B cell (primary cell): ENCODE data around the gene RBM33. TPM values are rescaled to one million over a fixed set of nuclear protein-coding genes. Genes with fewer than 3 reads are reported as not detected.

Experiments used
- ATAC-seq: fragments of 200-7000 bp; cut with Tn5 transposase; one replicate; pipeline ENCODE4 v1.10.0; 2021; ENCODE audit warnings: low read depth, mild to moderate bottlenecking, moderate number of reproducible peaks, moderate library complexity
- CTCF ChIA-PET: fragments of 350-600 bp; sonication (Branson Sonifier 250); formaldehyde crosslinking; loops from one replicate; lab custom pipeline; 2021; ENCODE audit warnings: antibody characterized with exemption, inconsistent platforms; lab: Charles Lee
- POLR2A ChIA-PET: fragments of 350-600 bp; sonication (Branson Sonifier 250); formaldehyde crosslinking; loops from one replicate; lab custom pipeline; 2021; ENCODE audit warnings: antibody characterized with exemption; lab: Charles Lee
- DNase-seq: peaks from one replicate; pipeline ENCODE4 v3.0.0; 2013
- H2AFZ ChIP-seq: 2 replicates; pipeline ENCODE4 v1.6.1; 2012; ENCODE audit warnings: mild to moderate bottlenecking, low read depth, low read length; ENCODE audit not compliant: insufficient read depth, poor library complexity, severe bottlenecking
- H3K27ac ChIP-seq, 2 donors: 1 replicate in 1 of 2; 2 replicates in 1 of 2; pipeline ENCODE4 v1.5.1; 2012 to 2013; ENCODE audit warnings: low read length in 2 of 2, mild to moderate bottlenecking in 2 of 2, moderate library complexity in 1 of 2
- H3K27me3 ChIP-seq, 4 experiments: fragments of 200-600 bp in 1 of 4; sonication (generic) in 1 of 4; replicated peaks in 1 of 4; 1 replicate in 2 of 4; 2 replicates in 2 of 4; pipeline versions ENCODE4 v1.6.1 to v1.7.0; 2013 to 2016; ENCODE audit warnings: low read length in 3 of 4, mild to moderate bottlenecking in 2 of 4, mixed read lengths in 1 of 4, moderate library complexity in 1 of 4; ENCODE audit not compliant: insufficient read depth in 4 of 4, control insufficient read depth in 3 of 4; ENCODE audit errors: control extremely low read depth in 1 of 4
- H3K36me3 ChIP-seq, 2 experiments: replicated peaks in 1 of 2; 1 replicate in 1 of 2; 2 replicates in 1 of 2; pipeline versions ENCODE4 v1.6.1 to v1.7.1; 2013; ENCODE audit warnings: low read length in 1 of 2; ENCODE audit not compliant: insufficient read depth in 2 of 2, control insufficient read depth in 1 of 2; ENCODE audit errors: control extremely low read depth in 1 of 2, extremely low read depth in 1 of 2
- H3K4me1 ChIP-seq, 2 donors: fragments of 200-600 bp in 1 of 2; sonication (generic) in 1 of 2; 1 replicate in 1 of 2; 2 replicates in 1 of 2; pipeline versions ENCODE4 v1.5.1 to v1.6.1; 2013 to 2017; ENCODE audit warnings: low read length in 2 of 2; ENCODE audit not compliant: control insufficient read depth in 2 of 2, insufficient read depth in 2 of 2
- H3K4me2 ChIP-seq: replicated peaks from 2 replicates; pipeline ENCODE3; 2012; ENCODE audit warnings: mild to moderate bottlenecking, low read depth, low read length; ENCODE audit not compliant: poor library complexity, severe bottlenecking
- H3K4me3 ChIP-seq, 5 experiments: fragments of 200-600 bp in 1 of 5; sonication (generic) in 1 of 5; 1 replicate in 3 of 5; 2 replicates in 2 of 5; pipeline versions ENCODE4 v1.5.1 to v1.7.0; 2011 to 2016; ENCODE audit warnings: low read length in 4 of 5, mild to moderate bottlenecking in 4 of 5, low read depth in 2 of 5, control low read depth in 1 of 5, moderate library complexity in 1 of 5; ENCODE audit not compliant: insufficient read depth in 1 of 5; ENCODE audit errors: control extremely low read depth in 1 of 5, extremely low read depth in 1 of 5
- H3K79me2 ChIP-seq: fragments of 200-600 bp; sonication (generic); one replicate; pipeline ENCODE4 v1.6.0; 2016; ENCODE audit warnings: low read length; ENCODE audit not compliant: control insufficient read depth, insufficient read depth
- H3K9ac ChIP-seq: fragments of 200-600 bp; sonication (generic); 2 replicates; pipeline ENCODE4 v1.6.1; 2017; ENCODE audit warnings: mild to moderate bottlenecking, low read length, moderate library complexity
- H3K9me3 ChIP-seq, 3 donors: one replicate each; pipeline versions ENCODE4 v1.6.1 to v1.7.1; 2013; ENCODE audit warnings: low read length in 2 of 3; ENCODE audit not compliant: control insufficient read depth in 2 of 3, insufficient read depth in 1 of 3; ENCODE audit errors: control extremely low read depth in 1 of 3
- H4K20me1 ChIP-seq: 2 replicates; pipeline ENCODE4 v1.6.0; 2012; ENCODE audit warnings: mild to moderate bottlenecking, low read length; ENCODE audit not compliant: insufficient read depth, control insufficient read depth, poor library complexity, severe bottlenecking
- H3K27ac Mint-ChIP-seq: one replicate; pipeline ENCODE4 v1.8.0; 2021; ENCODE audit warnings: mixed read lengths
- H3K27me3 Mint-ChIP-seq: one replicate; pipeline ENCODE4 v1.8.0; 2021; ENCODE audit warnings: mixed read lengths
- H3K4me1 Mint-ChIP-seq: one replicate; pipeline ENCODE4 v1.8.0; 2021; ENCODE audit warnings: mixed read lengths
- H3K4me3 Mint-ChIP-seq: one replicate; pipeline ENCODE4 v1.8.0; 2021; ENCODE audit warnings: mixed read lengths
- H3K9me3 Mint-ChIP-seq: one replicate; pipeline ENCODE4 v1.8.0; 2022; ENCODE audit warnings: mixed read lengths; ENCODE audit not compliant: insufficient read depth
- EZH2 ChIP-seq: IDR thresholded peaks from 2 replicates; pipeline ENCODE4 v1.6.1; 2012; ENCODE audit warnings: borderline replicate concordance, low read depth, mild to moderate bottlenecking, moderate library complexity, low read length; ENCODE audit not compliant: insufficient read depth, poor library complexity, severe bottlenecking
- WGBS: methylation state at CpG from one replicate; pipeline ENCODE4 v1.1.5; 2013; ENCODE audit warnings: missing lambda C conversion rate; ENCODE audit not compliant: insufficient coverage; 5-methylcytosine and 5-hydroxymethylcytosine counted together
- intact Hi-C: fragments of 100-400 bp; cut with micrococcal nuclease; formaldehyde crosslinking; loops from one replicate; pipeline ENCODE4 v1.10.0; 2022
- polyA plus RNA-seq: library from polyadenylated mRNA; depleted of rRNA; stranded (reverse); fragments of >200 nt; gene quantifications from 2 replicates; pipeline ENCODE4 v1.2.3, GENCODE V29; 2012
- total RNA-seq, 2 donors: library from RNA; stranded (reverse); fragments of 120-200 nt in 1 of 2; gene quantifications; 1 replicate in 1 of 2; 2 replicates in 1 of 2; pipeline versions ENCODE4 v1.2.3 to v1.2.4, GENCODE V29; 2013 to 2022
- TF ChIP-seq, protein P1 (sequence below): fragments of 200-600 bp; IDR thresholded peaks from one replicate; pipeline ENCODE4 v1.8.0; 2022; ENCODE audit warnings: antibody characterized with exemption, mild to moderate bottlenecking

Gene RBM33
- total and polyA plus RNA-seq, 2 donors (not counting 1 experiment from before 2014, with no cell fraction given), result 33.5 to 189 TPM

DNA sequence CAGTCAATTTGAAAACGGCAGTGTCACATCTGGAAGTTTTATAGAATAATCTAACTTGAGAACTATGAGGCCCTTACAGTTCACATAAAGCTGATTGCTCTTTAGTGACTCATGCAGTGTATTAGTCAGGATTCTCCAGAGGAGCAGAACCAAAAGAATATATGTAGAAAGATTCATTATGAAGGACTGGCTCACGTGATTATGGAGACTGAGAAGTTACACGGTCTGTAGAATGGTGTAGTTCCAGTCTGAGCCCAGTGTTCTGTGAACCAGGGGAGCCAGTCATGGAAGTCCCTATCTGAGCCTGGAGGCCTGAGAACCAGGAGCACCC is 21.5 kb downstream of the RBM33 start:
- Histone ChIP-seq H3K4me2 (no peak overlapping the region), H2AFZ (no peak overlapping the region), H3K9ac (no peak overlapping the region), H3K27me3 (no peaks in the 10 kb centered on the region), H3K79me2 (peaks cover 100% of the 10 kb centered on the region), H3K4me3 (no peak overlapping the region), H3K9me3 (no peaks in the 10 kb centered on the region), H3K36me3 (peaks cover 14 to 23% of the 10 kb centered on the region in 2 experiments), H3K27ac (no peak overlapping the region), H4K20me1 (peaks cover 98% of the 10 kb centered on the region), H3K4me1 (peaks cover 10 to 11% of the 10 kb centered on the region in 2 donors)
- intact Hi-C loops, result no loop called here
- CTCF ChIA-PET, result no interaction called here
- H3K27ac Mint-ChIP-seq, result no peak overlapping the region
- ATAC-seq (no peak), DNase-seq (no peak)
- H3K4me1 Mint-ChIP-seq, result peaks cover 62% of the 10 kb centered on the region
- no peaks in the 10 kb centered on the region for H3K9me3 Mint-ChIP-seq
- H3K4me3 Mint-ChIP-seq, result no peak overlapping the region
- TF ChIP-seq EZH2, result no peak
- TF ChIP-seq, protein P1, sequence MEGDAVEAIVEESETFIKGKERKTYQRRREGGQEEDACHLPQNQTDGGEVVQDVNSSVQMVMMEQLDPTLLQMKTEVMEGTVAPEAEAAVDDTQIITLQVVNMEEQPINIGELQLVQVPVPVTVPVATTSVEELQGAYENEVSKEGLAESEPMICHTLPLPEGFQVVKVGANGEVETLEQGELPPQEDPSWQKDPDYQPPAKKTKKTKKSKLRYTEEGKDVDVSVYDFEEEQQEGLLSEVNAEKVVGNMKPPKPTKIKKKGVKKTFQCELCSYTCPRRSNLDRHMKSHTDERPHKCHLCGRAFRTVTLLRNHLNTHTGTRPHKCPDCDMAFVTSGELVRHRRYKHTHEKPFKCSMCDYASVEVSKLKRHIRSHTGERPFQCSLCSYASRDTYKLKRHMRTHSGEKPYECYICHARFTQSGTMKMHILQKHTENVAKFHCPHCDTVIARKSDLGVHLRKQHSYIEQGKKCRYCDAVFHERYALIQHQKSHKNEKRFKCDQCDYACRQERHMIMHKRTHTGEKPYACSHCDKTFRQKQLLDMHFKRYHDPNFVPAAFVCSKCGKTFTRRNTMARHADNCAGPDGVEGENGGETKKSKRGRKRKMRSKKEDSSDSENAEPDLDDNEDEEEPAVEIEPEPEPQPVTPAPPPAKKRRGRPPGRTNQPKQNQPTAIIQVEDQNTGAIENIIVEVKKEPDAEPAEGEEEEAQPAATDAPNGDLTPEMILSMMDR, result no peak
- no peaks in the 10 kb centered on the region for H3K27me3 Mint-ChIP-seq
- POLR2A ChIA-PET, result no interaction called here
- 93% methylated on average over 2 of the region's 3 CpGs for WGBS

DNA sequence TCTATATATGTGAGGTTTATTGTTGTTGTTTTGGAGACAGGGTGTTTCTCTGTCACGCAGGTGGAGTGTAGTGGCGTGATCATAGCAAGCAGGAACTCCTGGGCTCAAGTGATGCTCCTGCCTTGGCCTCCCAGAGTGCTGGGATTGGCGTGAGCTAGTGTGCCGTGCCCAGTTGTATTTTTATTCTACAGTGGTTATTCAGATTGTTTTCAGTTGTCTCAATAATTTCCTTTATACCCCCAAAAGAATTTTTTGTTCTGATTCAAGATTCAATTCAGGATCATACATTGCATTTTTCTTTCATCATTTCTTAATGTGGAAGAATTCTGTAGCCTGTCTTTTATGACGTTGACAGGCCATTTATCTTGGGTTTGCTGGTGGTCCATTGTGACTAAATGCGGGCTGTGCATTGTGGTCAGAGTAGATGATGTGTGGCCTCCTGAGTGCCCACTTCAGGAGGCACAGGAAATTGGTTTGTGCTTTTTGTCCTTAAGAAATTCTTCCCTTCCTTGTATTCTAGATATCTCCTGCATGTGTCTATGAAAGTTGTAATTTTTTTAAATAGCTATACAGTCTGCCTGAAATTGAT is 22.9 kb downstream of the RBM33 start:
- intact Hi-C loops, result no loop called here
- peaks cover 56% of the 10 kb centered on the region for H3K4me1 Mint-ChIP-seq
- no peak overlapping the region for H3K4me3 Mint-ChIP-seq
- H3K9ac ChIP-seq, result no peak overlapping the region
- H3K27ac Mint-ChIP-seq, result no peak overlapping the region
- peaks cover 4 to 7% of the 10 kb centered on the region in 2 donors for H3K4me1 ChIP-seq
- no peaks in the 10 kb centered on the region for H3K27me3 ChIP-seq
- H3K4me2 ChIP-seq, result no peak overlapping the region
- H3K27ac ChIP-seq, result no peak overlapping the region
- H3K4me3 ChIP-seq, result no peak overlapping the region
- ChIA-PET POLR2A (no interaction called here), CTCF (no interaction called here)
- peaks cover 99% of the 10 kb centered on the region for H3K79me2 ChIP-seq
- H3K27me3 Mint-ChIP-seq, result no peaks in the 10 kb centered on the region
- peaks cover 14 to 23% of the 10 kb centered on the region in 2 experiments for H3K36me3 ChIP-seq
- TF ChIP-seq EZH2, result no peak
- TF ChIP-seq, protein P1, result no peak
- no peaks in the 10 kb centered on the region for H3K9me3 ChIP-seq
- no peaks in the 10 kb centered on the region for H3K9me3 Mint-ChIP-seq
- H2AFZ ChIP-seq, result no peak overlapping the region
- 100% methylated on average over 2 of the region's 6 CpGs for WGBS
- DNase-seq, result no peak
- peaks cover 93% of the 10 kb centered on the region for H4K20me1 ChIP-seq
- ATAC-seq, result no peak
